Stimulated activated naive CD8-positive, alpha-beta T cell treated with anti-CD3 and anti-CD28 coated beads, Interleukin-15, Interleukin-2, amounts not matched to agents 100 ng/mL and 50 ng/mL, for 24 hours (primary cell): Measurements from ENCODE around the gene HAND2.

Experiments used
- H3K27ac Mint-ChIP-seq: one replicate; pipeline ENCODE4 v1.8.0; 2021; ENCODE audit warnings: mild to moderate bottlenecking, mixed read lengths
- H3K27me3 Mint-ChIP-seq: one replicate; pipeline ENCODE4 v1.8.0; 2021; ENCODE audit warnings: mixed read lengths
- H3K36me3 Mint-ChIP-seq: one replicate; pipeline ENCODE4 v1.8.0; 2021; ENCODE audit warnings: low read depth, mixed read lengths
- H3K4me1 Mint-ChIP-seq: one replicate; pipeline ENCODE4 v1.8.0; 2021; ENCODE audit warnings: low read depth, mixed read lengths
- H3K4me3 Mint-ChIP-seq: one replicate; pipeline ENCODE4 v1.8.0; 2021; ENCODE audit warnings: mild to moderate bottlenecking, mixed read lengths
- H3K9me3 Mint-ChIP-seq: one replicate; pipeline ENCODE4 v1.8.0; 2021; ENCODE audit warnings: mixed read lengths

Gene HAND2

DNA sequence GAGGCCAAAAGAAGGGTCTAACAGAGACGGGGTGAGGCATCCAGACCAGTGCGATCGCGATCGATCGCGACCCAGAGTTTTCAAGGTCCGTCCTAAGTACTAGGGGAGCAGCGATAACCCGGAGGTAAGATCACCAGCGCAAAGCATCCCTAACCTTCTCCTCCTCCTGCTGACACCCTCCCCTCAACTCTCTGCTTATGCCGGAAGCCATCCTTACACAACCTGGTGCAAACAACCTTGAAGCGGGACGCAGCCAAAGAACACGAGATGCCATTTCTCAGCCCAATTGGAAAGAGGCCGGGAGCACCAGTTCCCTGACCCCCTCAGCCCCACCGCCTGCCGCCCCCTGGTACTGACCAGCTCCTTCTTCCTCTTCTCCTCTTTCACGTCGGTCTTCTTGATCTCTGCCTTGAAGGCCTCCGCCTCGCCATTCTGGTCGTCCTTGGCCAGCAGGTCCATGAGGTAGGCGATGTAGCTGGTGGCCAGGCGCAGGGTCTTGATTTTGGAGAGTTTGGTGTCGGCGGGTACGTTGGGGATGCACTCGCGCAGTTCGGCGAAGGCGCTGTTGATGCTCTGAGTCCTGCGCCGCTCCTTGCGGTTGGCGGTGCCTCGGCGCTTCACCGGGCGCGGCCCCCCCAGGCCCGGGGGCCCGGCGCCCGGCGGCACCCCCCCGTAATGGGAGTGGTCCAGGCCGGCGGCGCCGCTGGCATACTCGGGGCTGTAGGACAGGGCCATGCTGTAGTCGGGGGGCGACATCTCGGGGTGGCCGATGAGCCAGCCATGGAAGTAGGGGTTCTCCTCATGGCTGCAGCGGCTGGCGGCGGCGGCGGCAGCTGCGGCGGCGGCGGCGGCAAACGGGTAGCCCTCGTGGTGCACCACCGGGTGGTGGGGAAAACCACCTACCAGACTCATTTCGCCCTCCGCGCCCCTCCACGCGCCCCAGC is 1.4 kb downstream of the HAND2 start:
- Mint-ChIP-seq H3K27ac (peak overlapping the region; percentile 77), H3K4me3 (peak overlapping the region; percentile 60), H3K9me3 (peaks cover 3% of the 10 kb centered on the region), H3K27me3 (peaks cover 88% of the 10 kb centered on the region), H3K36me3 (peaks cover 12% of the 10 kb centered on the region), H3K4me1 (peaks cover 18% of the 10 kb centered on the region)

DNA sequence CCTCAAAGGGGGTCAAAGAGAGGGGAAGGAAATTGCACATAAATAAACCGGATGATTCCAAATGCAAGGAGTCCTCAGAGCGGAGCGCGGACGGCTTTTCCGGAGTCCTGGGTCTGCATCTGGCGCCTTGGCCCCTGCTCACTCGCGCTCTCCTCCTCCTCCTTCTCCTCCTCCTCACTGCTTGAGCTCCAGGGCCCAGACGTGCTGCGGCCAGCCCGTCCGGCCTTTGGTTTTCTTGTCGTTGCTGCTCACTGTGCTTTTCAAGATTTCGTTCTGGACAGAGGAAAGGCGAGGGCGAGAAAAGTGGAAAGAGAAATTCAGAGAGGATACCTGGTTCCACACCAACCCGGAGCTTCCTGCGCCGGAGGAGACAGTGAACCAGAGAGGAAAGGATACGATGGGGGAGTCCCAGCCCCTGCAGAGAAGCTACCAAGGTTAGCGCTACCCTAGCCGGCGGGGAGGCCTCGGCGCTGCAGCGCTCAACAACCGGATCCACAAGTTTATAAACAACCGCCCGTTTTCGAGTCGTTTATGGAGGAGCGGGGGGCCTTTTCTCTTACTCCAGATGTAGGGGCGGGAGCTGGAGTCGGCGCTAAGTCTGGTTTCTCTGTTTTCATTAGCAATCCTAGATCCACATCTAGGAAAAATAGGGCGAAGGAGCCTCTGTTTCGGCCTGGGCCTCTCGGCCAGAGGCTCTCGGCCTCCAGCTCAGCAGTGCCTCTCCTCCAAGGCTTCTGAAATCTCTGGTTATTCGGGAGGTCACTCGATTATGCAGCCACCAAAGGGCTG is 2.7 kb downstream of the HAND2 start:
- Mint-ChIP-seq H3K4me1 (peaks cover 24% of the 10 kb centered on the region), H3K9me3 (peaks cover 3% of the 10 kb centered on the region), H3K4me3 (no peak overlapping the region), H3K36me3 (peaks cover 16% of the 10 kb centered on the region), H3K27ac (peak overlapping the region; percentile 52), H3K27me3 (peaks cover 88% of the 10 kb centered on the region)

- H3K4me3 Mint-ChIP-seq: no peak overlapping the region
- H3K36me3 Mint-ChIP-seq: peaks cover 16% of the 10 kb centered on the region
- peaks cover 30% of the 10 kb centered on the region for H3K4me1 Mint-ChIP-seq
- H3K27ac Mint-ChIP-seq: peak overlapping the region; percentile 52
- peaks cover 3% of the 10 kb centered on the region for H3K9me3 Mint-ChIP-seq
- peaks cover 88% of the 10 kb centered on the region for H3K27me3 Mint-ChIP-seq
These were observed 3.3 kb downstream of the HAND2 start for GRCh38 chr4:173526724-173527102.

DNA sequence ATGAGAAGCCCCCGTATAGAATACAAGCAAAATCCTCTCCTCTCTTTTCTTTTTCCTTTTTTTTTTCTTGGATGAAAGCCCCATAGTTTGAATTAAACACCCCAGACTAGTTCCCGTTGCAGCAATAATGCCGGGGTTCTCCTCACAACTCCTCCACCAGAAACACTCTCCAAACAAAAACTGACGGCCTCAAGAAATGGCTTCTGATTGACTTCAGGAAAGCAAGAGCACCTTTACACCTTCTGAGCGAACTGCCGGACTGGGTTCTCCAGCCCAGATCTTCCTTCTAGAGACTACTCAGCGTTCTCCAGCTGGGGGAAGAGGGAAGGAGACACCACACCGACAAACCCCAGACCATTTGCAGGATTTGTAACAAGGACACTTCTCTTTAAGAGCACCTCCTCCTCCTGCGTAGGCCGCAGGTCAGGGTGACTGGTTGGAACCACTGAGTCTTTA is 4.0 kb downstream of the HAND2 start:
- no peak overlapping the region for H3K4me3 Mint-ChIP-seq
- H3K27ac Mint-ChIP-seq: no peak overlapping the region
- H3K36me3 Mint-ChIP-seq: peaks cover 16% of the 10 kb centered on the region
- H3K4me1 Mint-ChIP-seq: peaks cover 30% of the 10 kb centered on the region
- peaks cover 88% of the 10 kb centered on the region for H3K27me3 Mint-ChIP-seq
- H3K9me3 Mint-ChIP-seq: peaks cover 3% of the 10 kb centered on the region

- Mint-ChIP-seq H3K4me3 (no peak overlapping the region), H3K9me3 (peaks cover 3% of the 10 kb centered on the region), H3K36me3 (peaks cover 16% of the 10 kb centered on the region), H3K4me1 (peaks cover 29% of the 10 kb centered on the region), H3K27ac (no peak overlapping the region), H3K27me3 (peaks cover 88% of the 10 kb centered on the region)
These were observed 4.7 kb downstream of the HAND2 start for GRCh38 chr4:173525118-173526011.

- H3K36me3 Mint-ChIP-seq: peaks cover 16% of the 10 kb centered on the region
- no peak overlapping the region for H3K4me3 Mint-ChIP-seq
- peak overlapping the region; percentile 26 for H3K27ac Mint-ChIP-seq
- peaks cover 88% of the 10 kb centered on the region for H3K27me3 Mint-ChIP-seq
- H3K9me3 Mint-ChIP-seq: peaks cover 3% of the 10 kb centered on the region
- H3K4me1 Mint-ChIP-seq: peaks cover 21% of the 10 kb centered on the region
These were observed 5.6 kb downstream of the HAND2 start for GRCh38 chr4:173524218-173525117.

DNA sequence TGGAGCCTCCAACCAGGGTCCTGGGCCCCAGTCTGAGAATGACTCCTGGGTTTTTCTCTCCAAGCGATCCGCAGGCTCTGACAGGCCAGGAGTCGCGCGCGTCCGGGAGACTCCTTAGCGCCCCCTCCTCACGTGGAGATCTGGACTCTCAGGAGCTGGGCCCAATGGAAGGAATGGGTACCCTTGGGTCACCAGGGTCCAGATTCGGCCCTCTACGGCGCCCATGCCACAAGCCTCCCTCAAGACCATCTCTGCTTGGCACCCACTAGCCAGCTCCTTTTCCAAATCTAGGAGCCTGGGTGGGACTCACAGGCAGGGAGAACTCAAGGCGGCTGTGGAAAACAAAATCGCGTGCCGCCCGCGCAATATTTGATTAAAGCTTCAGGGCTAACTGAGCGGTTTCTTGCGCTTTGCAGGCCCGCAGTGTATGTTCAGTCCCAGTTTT is 7.1 kb downstream of the HAND2 start:
- Mint-ChIP-seq H3K9me3 (no peaks in the 10 kb centered on the region), H3K4me3 (no peak overlapping the region), H3K27me3 (peaks cover 89% of the 10 kb centered on the region), H3K27ac (no peak overlapping the region), H3K36me3 (peaks cover 8% of the 10 kb centered on the region), H3K4me1 (peaks cover 17% of the 10 kb centered on the region)

GRCh38 chr4:173522160-173522950 is 7.7 kb downstream of the HAND2 start:
- H3K4me3 Mint-ChIP-seq: peak overlapping the region; percentile 54
- H3K27ac Mint-ChIP-seq: no peak overlapping the region
- peaks cover 8% of the 10 kb centered on the region for H3K36me3 Mint-ChIP-seq
- H3K27me3 Mint-ChIP-seq: peaks cover 89% of the 10 kb centered on the region
- H3K4me1 Mint-ChIP-seq: peaks cover 17% of the 10 kb centered on the region
- no peaks in the 10 kb centered on the region for H3K9me3 Mint-ChIP-seq

- H3K4me3 Mint-ChIP-seq: no peak overlapping the region
- H3K36me3 Mint-ChIP-seq: peaks cover 8% of the 10 kb centered on the region
- no peaks in the 10 kb centered on the region for H3K9me3 Mint-ChIP-seq
- H3K27ac Mint-ChIP-seq: no peak overlapping the region
- H3K27me3 Mint-ChIP-seq: peaks cover 89% of the 10 kb centered on the region
- H3K4me1 Mint-ChIP-seq: peaks cover 17% of the 10 kb centered on the region
These were observed 8.4 kb downstream of the HAND2 start for GRCh38 chr4:173521467-173522159.

- H3K4me3 Mint-ChIP-seq: no peak overlapping the region
- H3K36me3 Mint-ChIP-seq: peaks cover 6% of the 10 kb centered on the region
- no peak overlapping the region for H3K27ac Mint-ChIP-seq
- peaks cover 17% of the 10 kb centered on the region for H3K4me1 Mint-ChIP-seq
- H3K9me3 Mint-ChIP-seq: no peaks in the 10 kb centered on the region
- H3K27me3 Mint-ChIP-seq: peaks cover 89% of the 10 kb centered on the region
These were observed 9.0 kb downstream of the HAND2 start for GRCh38 chr4:173520921-173521466.

- H3K4me1 Mint-ChIP-seq: peaks cover 17% of the 10 kb centered on the region
- H3K4me3 Mint-ChIP-seq: peak overlapping the region; percentile 25
- H3K36me3 Mint-ChIP-seq: peaks cover 4% of the 10 kb centered on the region
- no peak overlapping the region for H3K27ac Mint-ChIP-seq
- H3K9me3 Mint-ChIP-seq: peaks cover 3% of the 10 kb centered on the region
- peaks cover 91% of the 10 kb centered on the region for H3K27me3 Mint-ChIP-seq
These were observed 10.6 kb downstream of the HAND2 start for GRCh38 chr4:173519111-173520101.
